GDM1 (cell line): Measurements from ENCODE around the gene NYAP2.

Experiments used
- DNase-seq: peaks from one replicate; lab custom pipeline; 2025; lab: John Stamatoyannopoulos, UW

Gene NYAP2

DNA sequence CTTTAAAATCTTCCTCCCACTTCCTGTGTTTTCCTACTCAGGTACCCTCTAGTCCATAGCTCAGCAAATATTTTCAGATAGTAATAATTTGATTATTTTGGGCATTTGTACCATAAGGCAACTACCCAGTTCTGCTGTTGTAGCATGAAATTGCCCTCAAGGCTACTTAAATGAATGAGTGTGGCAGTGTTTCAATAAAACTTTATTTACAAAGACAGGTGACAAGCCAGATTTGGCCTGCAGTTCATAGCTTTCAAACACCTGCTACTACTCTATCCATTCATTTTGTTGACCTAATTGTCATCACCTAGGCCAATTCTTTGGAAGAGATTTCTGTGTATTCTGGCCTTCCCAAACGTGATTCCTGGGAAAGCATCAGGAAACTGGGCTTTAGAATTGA, 28.9 kb downstream of the NYAP2 start:
- DNase-seq, result no peak

DNA sequence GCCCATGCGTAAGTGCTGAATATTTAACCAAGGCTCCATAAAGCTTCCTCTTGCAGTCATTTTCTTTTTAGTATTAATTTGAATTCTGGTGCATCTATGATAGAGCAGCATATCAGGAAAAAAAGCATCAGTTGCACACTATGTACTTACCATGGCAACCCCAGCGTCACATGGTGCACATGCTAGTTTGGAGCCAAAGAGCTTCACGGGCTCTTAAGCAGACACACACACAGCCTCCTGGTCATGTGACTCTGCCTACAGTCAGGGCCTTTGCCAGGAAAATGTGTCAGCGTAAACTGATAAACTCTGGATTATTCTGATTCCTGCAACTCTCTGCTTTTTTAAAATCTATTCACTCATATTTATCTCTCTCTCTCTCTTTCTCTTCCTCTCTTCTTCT, 30.2 kb downstream of the NYAP2 start:
- no peak for DNase-seq

DNA sequence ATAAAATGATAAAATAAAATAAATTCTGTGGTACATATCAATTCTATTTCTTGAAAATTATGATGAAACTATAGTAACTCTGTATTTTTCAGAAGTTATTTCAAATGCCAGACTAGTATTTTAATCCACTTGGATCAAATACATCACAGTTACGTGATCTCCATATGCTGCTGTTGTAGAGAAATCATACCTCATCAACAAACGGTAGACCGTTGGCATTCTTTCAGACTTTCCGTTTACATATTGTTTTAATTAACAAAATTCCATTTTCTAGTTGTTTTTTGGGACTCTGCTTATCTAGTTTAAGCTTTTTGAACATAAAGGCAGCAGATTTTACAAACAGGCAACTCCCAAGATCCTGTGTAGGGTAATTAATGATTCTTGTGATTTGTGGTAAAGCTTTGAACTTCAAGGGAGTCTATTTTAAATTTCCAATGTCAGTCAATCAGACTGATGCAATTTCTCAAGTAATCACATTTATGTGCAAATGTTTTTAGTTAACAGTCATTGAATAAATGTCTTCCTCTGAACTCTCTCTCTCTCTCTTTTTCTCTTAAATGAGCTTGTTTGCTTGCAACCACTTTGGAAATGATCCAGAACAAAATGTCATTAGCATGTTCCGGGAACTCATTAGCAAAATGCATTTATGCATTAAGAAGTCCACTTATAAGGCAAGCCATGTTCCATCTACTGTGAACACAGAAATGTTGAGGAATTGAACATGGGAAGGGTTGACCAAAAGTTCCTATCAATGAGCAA, 31.8 kb downstream of the NYAP2 start:
- DNase-seq, result no peak

DNA sequence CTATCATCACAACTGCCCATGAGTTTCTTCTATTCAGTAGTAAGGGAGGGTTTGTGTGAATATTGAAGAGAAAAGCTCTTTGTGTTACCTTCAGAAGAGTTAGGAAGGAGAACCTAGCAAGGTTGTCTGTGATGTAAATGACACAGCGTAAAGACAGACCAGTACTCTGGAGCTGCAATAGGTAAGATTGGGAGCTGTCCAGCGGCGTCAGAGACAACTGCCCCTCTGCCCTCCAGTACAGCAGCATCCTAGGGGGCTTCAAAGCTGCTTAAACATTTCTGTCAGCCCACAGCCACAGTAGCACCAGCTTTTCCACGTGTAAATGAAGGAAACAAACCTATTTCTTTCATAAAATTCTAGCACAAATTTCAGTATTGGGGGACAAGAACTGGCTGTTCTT, 34.5 kb downstream of the NYAP2 start:
- no peak for DNase-seq

DNA sequence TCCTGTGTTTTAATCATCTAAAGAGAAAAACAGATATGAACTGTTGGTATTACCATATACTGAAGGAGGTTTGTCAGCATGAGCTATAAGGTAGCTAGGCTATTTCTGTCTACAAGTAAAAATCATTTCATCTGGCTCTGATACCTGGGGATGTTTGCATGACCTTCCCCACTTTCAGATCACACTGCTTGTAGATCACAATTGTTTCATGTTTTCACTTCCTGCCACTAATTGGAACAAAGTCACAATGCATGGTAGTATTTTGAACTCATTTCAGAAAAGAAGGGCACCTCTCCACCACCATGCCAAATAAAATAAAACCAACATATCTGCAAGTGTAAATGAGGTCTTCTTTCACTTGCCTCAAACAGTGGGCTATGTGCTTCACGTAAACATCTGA, 37.8 kb downstream of the NYAP2 start:
- no peak for DNase-seq

DNA sequence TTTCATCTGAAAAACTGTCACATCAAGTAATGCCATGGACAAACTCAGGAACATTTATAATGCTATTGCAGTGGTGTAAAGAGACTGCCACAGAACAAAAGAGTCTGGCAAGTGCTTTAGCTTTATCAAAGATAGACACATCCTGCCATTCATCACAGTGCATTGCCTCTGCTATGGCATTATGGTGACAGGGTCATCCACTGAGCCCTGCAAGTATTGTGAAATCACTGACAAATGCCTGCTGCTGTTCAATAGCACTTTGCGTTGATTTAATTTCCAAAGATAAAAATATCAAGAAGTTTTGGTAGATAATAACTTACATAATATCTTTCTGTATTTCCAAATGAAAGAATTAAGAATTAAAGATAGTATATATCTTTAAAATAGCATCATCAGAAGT, 38.7 kb downstream of the NYAP2 start:
- DNase-seq, result no peak

DNA sequence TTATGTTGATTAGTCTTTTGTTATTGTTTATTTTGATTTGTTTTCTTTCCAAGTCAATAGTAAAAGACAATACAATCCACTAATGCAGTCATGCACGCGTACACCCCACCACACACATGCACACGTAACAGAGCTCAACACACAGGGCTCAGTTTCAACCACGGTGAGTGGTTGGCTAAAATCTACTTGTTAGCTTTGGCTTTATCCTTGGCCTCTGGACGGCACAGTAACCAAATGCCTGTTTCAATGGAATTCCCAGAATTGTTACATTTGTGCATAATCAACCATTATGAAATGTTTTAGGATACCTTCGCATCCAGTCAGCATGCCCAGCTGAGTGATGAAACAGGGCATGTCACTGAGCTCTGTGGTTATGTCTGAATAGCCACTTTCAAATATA, 53.2 kb downstream of the NYAP2 start:
- DNase-seq, result no peak

DNA sequence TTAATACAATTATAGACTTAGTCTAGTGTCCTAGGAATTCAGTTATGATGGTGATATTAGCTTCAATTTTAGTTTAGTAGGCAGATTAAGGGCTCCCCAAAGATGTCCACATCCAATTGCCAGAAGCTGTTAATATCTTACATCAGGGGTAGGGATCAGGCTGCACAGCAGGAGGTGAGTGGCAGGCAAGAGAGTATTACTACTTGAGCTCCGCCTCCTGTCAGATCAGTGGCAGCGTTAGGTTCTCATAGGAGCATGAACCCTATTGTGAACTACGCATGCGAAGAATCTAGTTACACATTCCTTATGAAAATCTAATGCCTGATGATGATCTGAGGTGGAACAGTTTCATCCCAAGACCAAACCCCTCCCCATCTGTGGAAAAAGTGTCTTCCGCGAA, 54.9 kb downstream of the NYAP2 start:
- no peak for DNase-seq

DNA sequence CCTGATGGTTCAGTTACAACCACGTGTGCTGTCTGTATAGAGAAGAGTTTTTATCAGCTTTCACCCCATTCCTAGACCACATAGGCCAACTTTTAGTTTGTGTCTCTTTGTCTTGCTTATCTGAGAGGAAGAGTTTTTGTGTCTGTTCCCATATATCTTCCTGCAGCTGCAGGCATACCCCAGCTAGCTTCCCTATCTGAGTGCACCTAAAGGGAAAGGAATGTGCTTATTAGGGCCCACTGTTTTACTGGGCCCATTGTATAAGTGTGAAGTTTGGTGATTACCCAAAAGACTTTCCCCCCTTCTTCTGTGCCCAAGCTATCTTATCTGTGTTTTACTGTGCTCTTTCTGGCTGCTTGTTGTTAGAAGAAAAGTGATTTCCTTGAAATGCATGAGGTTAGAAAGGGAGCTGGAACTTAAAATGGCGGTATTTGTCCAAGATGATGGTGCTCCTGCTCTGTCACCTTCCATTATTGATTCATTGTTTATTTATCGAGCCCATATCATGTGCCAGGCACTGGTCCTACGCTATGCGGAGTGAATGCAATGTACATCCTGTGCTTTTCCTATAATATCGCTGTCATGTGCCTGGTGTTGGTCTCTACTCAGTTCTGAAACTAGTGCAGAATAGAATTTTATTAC, 57.2 kb downstream of the NYAP2 start:
- DNase-seq, result no peak

DNA sequence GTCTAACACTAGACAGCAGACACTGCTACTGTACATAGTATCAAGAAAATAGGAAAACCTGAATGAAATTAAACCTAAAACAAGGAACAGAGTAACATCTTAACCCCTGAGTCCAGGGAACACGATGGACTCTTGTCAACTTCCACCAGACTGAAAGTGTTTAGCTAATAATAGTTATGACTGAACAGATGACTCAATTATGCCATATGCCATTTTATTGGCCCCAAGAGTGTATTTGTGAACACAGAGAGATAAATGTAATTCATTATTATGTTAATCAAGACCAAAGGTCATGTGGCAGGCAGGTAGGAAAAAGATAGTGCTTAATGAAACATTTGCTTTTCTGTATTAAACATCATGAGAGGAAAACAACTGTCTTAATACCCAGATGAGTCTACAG, 58.0 kb downstream of the NYAP2 start:
- DNase-seq, result no peak

DNA sequence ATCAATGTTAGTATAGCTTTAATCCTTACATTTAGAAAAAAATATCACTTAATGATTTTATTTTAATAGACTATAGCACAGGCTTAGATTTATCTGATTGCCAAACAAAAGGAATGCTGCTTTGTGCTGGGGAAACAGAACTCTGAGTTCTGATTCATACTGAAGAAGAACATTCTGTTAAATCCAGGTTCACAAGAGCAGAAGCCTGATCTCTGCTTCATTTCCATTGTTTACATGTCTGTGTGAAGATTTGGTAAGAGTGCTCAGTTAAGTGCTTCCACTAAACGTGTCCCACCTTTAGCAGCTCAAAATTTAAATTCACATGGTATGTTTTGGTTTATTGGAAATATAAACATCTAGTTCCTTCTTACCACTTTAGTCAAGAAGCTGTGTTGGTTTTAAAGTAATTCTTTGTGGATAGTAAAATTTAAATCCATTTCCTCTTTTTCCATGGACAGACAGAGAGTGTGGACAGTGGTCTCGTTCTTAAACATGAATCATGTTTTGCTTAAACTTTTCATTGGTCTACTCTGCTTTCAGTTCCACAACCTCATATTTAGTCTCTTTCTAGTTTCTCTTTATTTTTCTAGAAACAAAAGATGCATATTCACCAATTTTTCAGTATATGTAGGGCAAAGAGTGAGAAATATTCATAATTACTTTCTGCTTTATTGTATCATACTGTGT, 59.1 kb downstream of the NYAP2 start:
- no peak for DNase-seq

DNA sequence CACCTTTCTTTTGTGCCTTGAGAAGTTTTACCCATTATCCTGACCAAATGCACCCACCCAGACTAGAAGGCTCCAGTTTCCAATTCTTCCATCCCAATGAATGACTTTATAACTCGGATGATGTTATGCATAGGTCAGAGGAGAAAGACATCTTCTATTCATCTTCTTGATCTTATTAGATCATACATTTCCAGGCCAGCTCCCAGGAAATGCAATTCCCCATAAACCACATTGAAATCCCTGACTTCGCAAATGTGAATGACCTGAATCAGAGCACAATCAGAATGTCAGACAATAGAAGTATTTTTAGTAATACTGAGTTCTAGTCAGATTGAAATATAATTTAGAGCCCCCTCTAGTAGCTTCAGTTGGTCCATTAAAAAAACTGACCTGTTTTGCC, 62.9 kb downstream of the NYAP2 start:
- DNase-seq, result no peak

DNA sequence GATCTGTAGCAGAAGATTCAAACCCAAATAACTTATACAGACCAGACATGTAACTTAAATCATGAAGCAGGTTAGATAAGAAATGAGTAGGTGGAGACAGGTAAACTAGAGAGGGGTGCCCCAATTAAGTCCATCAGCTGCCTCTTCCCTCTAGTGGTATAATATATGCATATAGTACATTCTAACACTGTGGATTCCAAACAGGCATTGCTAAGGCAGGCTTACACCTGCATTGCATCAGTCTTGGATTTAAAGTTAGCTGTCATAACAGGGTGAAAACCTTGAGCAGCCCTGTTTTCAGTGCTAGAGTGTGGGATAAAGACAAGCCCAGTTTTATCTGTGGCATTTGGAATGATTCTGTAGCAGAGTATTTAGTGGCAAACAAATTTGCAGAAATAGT, 63.4 kb downstream of the NYAP2 start:
- no peak for DNase-seq

DNA sequence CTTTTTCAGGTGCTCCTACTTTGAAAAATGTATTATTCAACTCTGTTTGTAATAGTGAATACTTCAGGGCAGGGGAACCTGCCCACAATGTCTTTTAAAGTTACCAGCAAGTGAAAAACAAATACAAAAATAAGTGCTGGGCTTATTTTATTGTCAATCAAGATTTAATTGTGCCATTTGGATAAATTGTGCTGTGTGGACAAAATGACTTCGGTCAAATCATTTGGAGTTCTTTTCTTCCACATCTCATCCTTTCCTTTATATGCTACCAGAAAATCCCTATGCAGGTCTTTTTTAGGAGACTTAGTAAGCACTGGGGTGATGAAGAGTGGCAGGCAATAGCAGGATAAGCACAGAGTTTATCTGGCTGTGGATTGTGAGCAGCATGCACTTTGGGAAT, 63.9 kb downstream of the NYAP2 start:
- DNase-seq, result no peak

DNA sequence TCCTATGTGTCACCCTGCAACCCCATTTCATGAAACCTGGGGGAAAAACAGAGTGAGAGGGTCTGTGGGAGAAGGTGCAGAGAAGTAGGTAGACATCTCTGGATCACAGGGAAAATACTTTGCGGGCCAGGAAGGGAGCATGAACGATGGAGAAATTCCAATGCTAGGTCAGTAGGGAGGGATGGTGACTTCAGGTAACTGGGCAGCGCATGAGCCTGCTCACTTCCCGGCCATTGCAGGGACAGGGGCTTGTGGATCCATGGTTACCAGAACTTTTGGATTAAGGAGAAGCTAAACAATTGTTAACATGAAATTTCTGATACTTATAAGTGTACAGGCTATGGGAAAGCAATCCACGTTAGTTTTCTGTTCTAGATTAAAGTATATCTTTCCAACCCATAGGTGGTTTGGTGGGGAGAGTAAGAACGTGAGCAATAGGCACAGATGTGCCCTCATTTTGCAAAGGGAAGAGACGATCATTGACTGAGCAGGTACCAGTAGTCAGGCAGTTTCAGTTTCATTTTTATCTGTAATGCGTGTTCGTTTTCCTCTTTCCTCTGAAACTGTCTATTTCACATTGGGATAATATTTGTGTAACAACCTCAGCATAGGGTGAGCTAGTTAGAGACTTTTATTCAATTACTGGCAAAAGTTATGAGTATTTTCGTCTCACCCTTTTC, 65.0 kb downstream of the NYAP2 start:
- no peak for DNase-seq

DNA sequence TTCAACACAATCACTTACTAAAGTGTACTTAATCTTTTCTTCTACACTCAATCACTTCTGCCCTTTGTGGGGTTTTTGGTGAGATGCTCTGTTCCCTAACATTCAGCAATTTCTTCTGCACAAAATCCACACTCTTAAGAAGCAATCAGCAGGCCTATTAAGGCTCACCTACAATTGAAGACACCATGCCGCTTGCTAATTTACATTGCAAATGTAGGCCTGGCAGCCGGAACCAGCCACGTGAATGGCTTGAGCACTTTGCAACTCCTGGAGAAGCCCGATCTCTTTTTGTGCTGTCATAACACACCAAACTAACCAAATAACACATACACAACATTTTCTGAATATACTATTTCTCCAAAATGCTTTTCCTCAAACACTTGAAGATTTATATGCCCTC, 66.3 kb downstream of the NYAP2 start:
- DNase-seq, result no peak

DNA sequence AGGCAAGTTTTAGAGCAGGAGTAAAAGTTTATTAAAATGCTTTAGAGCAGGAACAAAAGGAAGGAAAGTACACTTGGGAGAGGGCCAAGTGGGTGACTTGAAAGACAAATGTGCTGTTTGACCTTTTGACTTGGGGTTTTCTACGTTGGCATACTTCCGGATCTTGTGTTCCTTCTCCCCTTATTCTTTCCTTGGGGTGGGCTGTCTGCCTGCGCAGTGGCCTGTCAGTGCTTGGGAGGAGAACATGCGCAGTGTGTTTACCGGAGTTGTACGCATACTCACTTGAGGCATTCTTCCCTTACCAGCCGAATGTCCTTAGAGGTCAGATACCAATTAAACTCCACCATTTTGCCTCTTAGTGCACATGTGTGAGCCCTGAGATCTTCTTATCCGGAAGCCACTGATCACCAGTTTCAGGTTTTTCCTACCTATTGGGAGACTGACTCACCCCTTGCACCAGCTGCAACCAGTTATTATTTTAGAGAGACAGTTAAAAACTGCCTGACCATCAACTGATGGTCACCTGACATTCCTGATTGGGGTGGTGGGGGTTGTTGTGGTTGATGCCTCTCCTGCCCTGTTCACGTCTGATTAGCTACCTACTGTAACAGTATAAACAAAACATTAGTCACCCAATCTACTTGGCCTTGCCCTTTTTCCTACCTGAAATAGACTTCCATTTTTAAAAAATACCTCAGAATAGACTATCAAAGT, 67.5 kb downstream of the NYAP2 start:
- DNase-seq, result no peak

DNA sequence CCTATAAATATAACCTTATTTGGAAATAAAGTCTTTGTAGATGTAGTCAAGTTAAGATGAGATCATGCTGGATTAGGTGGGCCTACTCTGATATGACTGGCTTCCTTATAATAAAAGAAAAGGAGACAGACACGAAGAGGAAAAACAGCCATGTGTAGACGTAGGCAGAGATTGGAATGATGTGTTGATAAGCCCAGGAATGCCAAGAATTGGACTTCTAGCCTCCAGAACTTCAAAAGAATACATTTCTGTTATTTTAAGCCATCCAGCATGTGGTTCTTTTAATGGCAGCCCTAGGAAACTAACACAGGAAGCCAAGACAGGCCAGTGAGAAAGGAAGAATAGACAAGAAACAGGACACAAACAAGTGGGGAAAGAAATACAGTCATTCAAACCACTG, 68.6 kb downstream of the NYAP2 start:
- no peak for DNase-seq

DNA sequence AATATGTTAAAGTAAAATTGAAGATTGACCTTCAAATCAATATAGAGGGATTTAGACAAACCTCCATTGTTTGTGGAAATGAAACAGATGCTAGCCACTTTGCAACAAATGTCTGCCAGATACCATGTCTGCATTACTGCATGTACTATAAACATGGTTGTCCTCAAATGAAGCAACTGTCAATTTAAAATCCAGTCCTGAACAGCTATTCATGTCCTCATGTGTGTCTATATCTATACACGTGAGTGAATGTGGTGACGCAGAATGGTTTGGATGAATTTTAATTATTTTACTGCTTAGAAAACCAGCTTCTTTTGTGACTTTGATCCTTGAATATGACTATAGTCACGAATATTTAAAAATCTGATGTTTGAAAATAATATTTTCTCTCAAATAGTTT, 71.5 kb downstream of the NYAP2 start:
- DNase-seq, result no peak

DNA sequence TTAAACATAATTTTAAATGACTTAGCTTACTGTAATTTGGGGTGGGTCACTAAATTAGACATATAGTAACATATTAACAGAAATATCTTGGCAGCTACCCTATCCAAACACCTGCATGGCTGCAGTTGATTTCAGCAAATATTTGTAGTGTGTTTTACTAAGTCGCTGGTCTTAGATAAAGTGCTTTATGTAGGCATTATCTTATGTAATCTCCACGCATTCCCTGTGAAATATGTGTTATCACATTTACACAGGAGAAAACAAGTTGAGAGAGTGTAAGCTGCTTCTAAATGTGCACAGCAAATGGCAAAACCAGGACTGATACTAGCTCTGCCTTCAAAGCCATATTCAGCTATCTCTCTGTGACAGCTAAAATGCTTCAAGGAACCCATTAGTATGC, 72.0 kb downstream of the NYAP2 start:
- no peak for DNase-seq

DNA sequence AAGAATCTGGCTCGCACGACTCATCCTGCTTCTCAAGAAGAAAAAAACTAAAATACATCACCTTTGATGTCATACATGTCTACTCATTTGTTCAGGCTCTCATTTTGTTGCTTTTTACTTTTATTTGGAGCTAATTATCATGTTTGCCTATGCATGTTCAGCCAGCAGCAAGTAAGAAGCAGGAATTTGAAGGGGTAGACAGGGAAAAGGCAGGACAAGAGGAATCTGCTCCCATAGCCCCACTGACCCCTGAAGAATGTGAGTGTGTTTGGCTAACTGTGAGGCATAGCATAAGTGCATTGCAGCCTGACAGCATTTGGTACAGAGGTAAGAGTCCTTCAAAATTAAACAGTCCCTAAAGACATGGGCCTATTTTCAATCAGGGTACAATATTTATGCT, 72.7 kb downstream of the NYAP2 start:
- no peak for DNase-seq

DNA sequence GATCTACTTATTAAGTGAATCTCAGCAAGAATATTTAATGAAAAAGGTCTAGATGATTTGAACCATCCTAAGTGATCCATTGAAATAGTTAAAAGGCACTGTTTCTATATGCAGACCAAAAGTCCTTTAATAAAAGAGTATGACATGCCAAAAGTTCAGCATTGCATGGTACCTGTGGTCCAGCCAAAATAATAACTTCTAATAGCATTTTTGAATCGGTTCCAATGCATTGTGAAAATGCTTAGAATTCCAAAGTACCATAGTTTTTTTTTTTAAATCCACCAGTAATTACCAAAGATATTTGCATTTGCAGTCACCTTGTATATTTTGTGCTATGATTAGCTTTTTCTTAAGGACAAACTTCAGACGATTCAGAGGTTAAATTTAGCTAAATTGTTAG, 79.9 kb downstream of the NYAP2 start:
- DNase-seq, result no peak
